ENCODE results near the gene MBP. TPM values are rescaled to one million over a fixed set of nuclear protein-coding genes. Genes with fewer than 3 reads are reported as not detected.

MBP gene
- total and polyA plus RNA-seq, 2 of the 4 experiments (the other 2 are of a cell fraction), result 0.72 to 0.90 TPM

- Histone ChIP-seq H2BK120ac (ENCODE audit: low read depth, low read length) (no peak overlapping the region), H4K91ac (ENCODE audit: insufficient read depth, low read depth, low read length) (no peak overlapping the region), H2BK5ac (ENCODE audit: low read depth, low read length, poor library complexity, severe bottlenecking) (no peak overlapping the region), H3K4me1 (ENCODE audit: control insufficient read depth, insufficient read depth, low read length) (no peaks in the 10 kb centered on the region), H3K18ac (ENCODE audit: low read depth, low read length) (no peak overlapping the region), H3K9me3 (ENCODE audit: control insufficient read depth, insufficient read depth, low read length) (no peaks in the 10 kb centered on the region), H3K36me3 (ENCODE audit: control insufficient read depth, insufficient read depth, low read length) (peaks cover 5% of the 10 kb centered on the region), H2AFZ (replicated peaks; ENCODE audit: low read length, poor library complexity) (no peak overlapping the region), H3K4me3 (ENCODE audit: insufficient read depth, low read depth, low read length) (no peak overlapping the region), H3K4me2 (ENCODE audit: low read depth, low read length) (no peak overlapping the region), H2BK15ac (ENCODE audit: low read depth, low read length) (no peak overlapping the region), H3K14ac (replicated peaks; ENCODE audit: low read depth, low read length) (no peak overlapping the region), H4K5ac (ENCODE audit: low read depth, low read length) (no peak overlapping the region), H4K20me1 (ENCODE audit: insufficient read depth, low read length) (peaks cover 2% of the 10 kb centered on the region; the same call in 1 of the 2 replicates), H2BK20ac (ENCODE audit: low read depth, low read length) (no peak overlapping the region), H3K9ac (ENCODE audit: low read depth, low read length) (no peak overlapping the region), H2AK5ac (ENCODE audit: low read depth, low read length) (no peak overlapping the region), H2AK9ac (replicated peaks; ENCODE audit: low read depth, low read length, poor library complexity) (no peak overlapping the region), H3K9me1 (ENCODE audit: insufficient read depth, low read length) (peaks cover 4% of the 10 kb centered on the region; the same call in 1 of the 2 replicates), H3K27ac (ENCODE audit: insufficient read depth, low read length) (no peak overlapping the region), H3K23ac (ENCODE audit: low read depth, low read length) (no peak overlapping the region), H3K79me1 (ENCODE audit: low read depth in 1 of 2, low read length in 2 of 2) (peaks cover 9 to 19% of the 10 kb centered on the region in 2 experiments), H3K4ac (ENCODE audit: low read depth, low read length) (no peak overlapping the region), H3K56ac (ENCODE audit: extremely low read depth, insufficient read depth, low read length) (no peak overlapping the region), H4K8ac (ENCODE audit: low read depth in 2 of 2, low read length in 2 of 2) (no peak overlapping the region), H3K27me3 (ENCODE audit: control insufficient read depth, insufficient read depth, low read length) (no peaks in the 10 kb centered on the region)
- CTCF ChIA-PET, result interaction anchor here (1.1 kb wide), 1 partner anchor 169 kb away, joined by 3 read pairs; no protein-coding TSS in a partner anchor
- intact Hi-C loops (cut with micrococcal nuclease), result no loop called here
- dilution Hi-C loops (cut with HindIII; ENCODE audit: low sequenced_read_pairs, unreplicated experiment), result no loop called here
- TF ChIP-seq USF2 (IDR thresholded peaks at IDR 0.05; ENCODE audit: low read depth, low read length) (no peak), SMC3 (IDR thresholded peaks at IDR 0.05; ENCODE audit: low read depth, low read length) (no peak), MAFK (IDR thresholded peaks at IDR 0.05; ENCODE audit: low read depth, low read length) (no peak), FOS (IDR thresholded peaks at IDR 0.05; ENCODE audit: low read depth, low read length) (no peak), CEBPB (IDR thresholded peaks at IDR 0.05; ENCODE audit: low read depth, low read length) (no peak), CHD1 (IDR thresholded peaks at IDR 0.05; ENCODE audit: low read depth, low read length) (no peak), RCOR1 (IDR thresholded peaks at IDR 0.05; ENCODE audit: insufficient replicate concordance, low read length) (no peak), CTCF (conservative IDR thresholded peaks at IDR 0.05; ENCODE audit: low read depth, low read length) (no peak), RAD21 (IDR thresholded peaks at IDR 0.05; ENCODE audit: low read length) (no peak)
- POLR2A ChIA-PET (ENCODE audit: unreplicated experiment), result no interaction called here
- in situ Hi-C loops (cut with MboI; ENCODE audit: low sequenced_read_pairs), result no loop called here
- DNase-seq (no peak), ATAC-seq (ENCODE audit: low read depth) (no peak)
- BruUV-seq (replicated peaks), result no TSS peak
- 50% methylated on average over 1 of the region's 11 CpGs; no CpG with 5 or more reads in 1 of the 2 experiments for WGBS, 2 experiments (ENCODE audit: extremely low coverage in 2 of 2, insufficient read length in 1 of 2)
Measured at GRCh38 chr18:76970770-76971559, 161.6 kb downstream of the MBP start.

All from IMR-90 (cell line).